GM08714 (cell line): ENCODE results near the gene FOXI3.

ENCODE experiments used
- H3K4me3 ChIP-seq: fragments of 200-500 bp; sonication (Bioruptor generic); 2 replicates; pipeline ENCODE4 v1.5.1; 2014; ENCODE audit warnings: mild to moderate bottlenecking, low read length, inconsistent platforms
- ZNF274 ChIP-seq: IDR thresholded peaks from 2 replicates; pipeline ENCODE4 v1.6.1; 2012; ENCODE audit warnings: mild to moderate bottlenecking, low read depth, low read length

The FOXI3 gene

GRCh38 chr2:88452565-88452905, at the start of gene FOXI3:
Gene FOXI3 (minus strand): TSS chr2:88452693. CDS start chr2:88452535, 158 bp downstream.
- peak within 1 kb of the TSS; percentile 52 for H3K4me3 ChIP-seq

GRCh38 chr2:88500691-88501090, 48.2 kb upstream of the FOXI3 start:
- no peak for TF ChIP-seq ZNF274
- H3K4me3 ChIP-seq, result no peak overlapping the region

More at GRCh38 chr2:88452565-88452905, at the start of gene FOXI3:
- TF ChIP-seq ZNF274, result no peak

DNA sequence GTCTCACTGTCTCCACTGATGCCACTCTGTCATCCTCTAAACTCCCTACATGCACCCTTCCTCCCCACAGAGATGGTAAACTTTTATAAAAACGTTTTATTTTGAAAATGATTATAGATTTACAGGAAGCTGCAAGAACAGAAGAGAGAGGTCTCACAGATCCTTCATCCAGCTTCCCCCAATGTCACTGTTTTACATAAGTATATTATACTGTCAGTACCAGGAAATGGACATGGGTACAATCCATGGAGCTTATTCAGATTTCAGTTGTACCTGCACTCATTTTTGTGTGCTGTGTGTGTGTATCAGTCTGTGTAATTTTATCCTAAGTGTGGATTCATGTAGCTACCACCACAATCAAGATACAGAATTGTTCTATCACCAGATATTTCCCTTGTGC, 46.7 kb upstream of the FOXI3 start:
- H3K4me3 ChIP-seq, result no peak overlapping the region
- TF ChIP-seq ZNF274, result no peak

- TF ChIP-seq ZNF274, result no peak
- H3K4me3 ChIP-seq, result no peak overlapping the region
These were observed 41.0 kb upstream of the FOXI3 start for GRCh38 chr2:88493481-88493880.

DNA sequence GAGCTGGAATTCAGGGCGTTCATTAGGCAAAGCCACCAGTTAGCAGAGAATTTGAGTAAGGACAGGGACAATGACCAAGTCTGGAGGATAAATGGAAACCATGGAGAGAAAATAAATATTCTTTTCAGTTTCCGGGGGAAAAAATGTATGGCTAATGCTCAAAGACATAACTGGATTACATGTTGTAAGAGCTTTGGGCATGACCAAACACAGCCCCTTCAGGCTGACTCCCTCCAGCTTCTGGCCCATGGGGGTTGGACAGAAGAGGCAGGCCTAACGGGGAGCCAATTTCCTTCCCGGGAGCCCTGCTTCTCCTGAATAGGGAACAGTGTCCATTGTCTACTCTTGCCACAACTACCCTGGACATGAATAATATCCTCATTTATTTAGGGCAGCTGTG, 39.5 kb upstream of the FOXI3 start:
- no peak overlapping the region for H3K4me3 ChIP-seq
- no peak for TF ChIP-seq ZNF274

GRCh38 chr2:88489181-88489580, 36.7 kb upstream of the FOXI3 start:
- TF ChIP-seq ZNF274, result no peak
- H3K4me3 ChIP-seq, result no peak overlapping the region

GRCh38 chr2:88483200-88483599, 30.7 kb upstream of the FOXI3 start:
- no peak overlapping the region for H3K4me3 ChIP-seq
- no peak for TF ChIP-seq ZNF274

DNA sequence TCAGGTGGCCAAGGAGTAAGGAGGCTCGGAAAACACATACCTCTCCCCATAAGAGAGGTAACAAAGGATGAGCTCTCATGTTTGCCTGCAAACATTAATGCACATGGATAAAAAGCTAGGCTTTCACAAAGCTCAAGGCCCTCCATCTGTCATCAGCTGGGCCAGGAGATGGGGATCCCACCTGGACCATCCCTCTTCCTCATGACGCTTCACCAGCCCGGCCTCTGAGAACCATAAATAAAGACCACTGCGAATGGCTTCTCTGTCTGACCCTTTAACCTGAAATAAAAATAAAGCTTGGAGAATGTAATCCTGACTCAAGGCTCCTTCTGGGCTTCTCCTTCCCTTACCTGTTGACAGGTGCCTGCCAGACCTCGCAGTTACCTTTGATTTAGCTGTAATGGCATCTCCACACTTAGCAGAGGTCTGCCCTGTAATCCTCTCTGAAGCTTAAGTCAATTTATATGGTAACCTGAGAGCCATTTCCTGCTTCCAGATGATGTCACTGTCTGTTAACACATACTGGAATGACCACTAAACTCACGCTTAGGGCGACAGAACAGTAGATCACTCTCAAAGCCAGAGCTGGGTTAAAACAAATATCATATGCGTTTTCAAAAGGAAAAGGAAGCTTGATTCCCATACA, 29.3 kb upstream of the FOXI3 start:
- H3K4me3 ChIP-seq, result no peak overlapping the region

DNA sequence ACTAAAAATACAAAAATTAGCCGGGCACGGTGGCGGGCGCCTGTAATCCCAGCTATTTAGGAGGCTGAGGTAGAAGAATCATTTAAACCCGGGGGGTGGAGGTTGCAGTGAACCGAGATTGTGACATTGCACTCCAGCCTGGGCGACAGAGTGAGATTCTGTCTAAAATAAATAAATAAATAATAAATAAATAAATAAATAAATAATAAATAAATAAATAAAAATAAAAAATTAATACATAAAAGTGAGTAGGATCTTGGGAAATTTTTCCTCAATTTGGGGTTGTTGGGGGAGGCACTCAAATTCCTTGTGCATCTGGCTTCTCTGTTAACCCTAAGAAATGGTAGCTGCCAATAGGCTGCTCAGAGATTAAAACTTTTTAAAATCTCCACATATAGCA, 20.3 kb upstream of the FOXI3 start:
- H3K4me3 ChIP-seq, result no peak overlapping the region
- TF ChIP-seq ZNF274, result no peak

More for the DNA sequence above, 29.3 kb upstream of the FOXI3 start:
- TF ChIP-seq ZNF274, result no peak

GRCh38 chr2:88471083-88471942, 18.8 kb upstream of the FOXI3 start:
- no peak for TF ChIP-seq ZNF274
- H3K4me3 ChIP-seq, result no peak overlapping the region

GRCh38 chr2:88469202-88470114, 17.0 kb upstream of the FOXI3 start:
- TF ChIP-seq ZNF274, result no peak
- H3K4me3 ChIP-seq, result no peak overlapping the region

- no peak overlapping the region for H3K4me3 ChIP-seq
- no peak for TF ChIP-seq ZNF274
These were observed 11.7 kb upstream of the FOXI3 start for GRCh38 chr2:88464153-88464552.

- TF ChIP-seq ZNF274, result no peak
- no peak overlapping the region for H3K4me3 ChIP-seq
These were observed 6.1 kb upstream of the FOXI3 start for GRCh38 chr2:88458633-88459032.

DNA sequence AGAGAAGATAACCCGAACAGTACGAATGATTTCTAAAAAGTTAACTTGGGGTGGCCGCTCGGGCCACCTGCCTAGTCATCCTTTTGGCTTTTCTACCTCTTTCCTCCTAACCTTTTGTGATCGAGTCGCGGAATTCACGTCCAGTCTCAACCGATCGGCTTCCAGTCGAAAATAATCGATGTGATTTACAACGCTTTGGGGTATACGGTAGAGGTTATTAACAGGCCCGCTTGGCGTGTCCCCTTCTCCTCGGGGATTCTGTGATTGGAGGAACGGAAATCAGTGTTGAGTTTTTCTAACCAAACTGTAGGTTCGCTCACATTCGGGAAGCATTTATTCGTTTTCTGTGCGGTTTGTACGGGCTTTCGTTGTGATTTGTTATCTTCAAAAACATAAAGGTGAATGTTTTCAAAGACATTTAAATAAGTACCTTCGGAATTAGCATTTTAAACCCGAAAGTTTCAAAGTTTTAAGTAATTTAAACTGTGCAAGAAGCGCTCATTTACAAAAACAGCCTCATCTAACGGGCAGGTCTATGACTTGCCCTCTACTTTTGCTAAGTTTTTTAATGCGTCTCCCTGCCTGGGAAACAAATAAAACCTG, 588 bp upstream of the FOXI3 start:
- no peak for TF ChIP-seq ZNF274
- H3K4me3 ChIP-seq, result peak overlapping the region; percentile 32
